NCI-H82 (cell line): Measurements from ENCODE around the gene TATDN3.
"Not testable (repeated sequence)": the region's sequence is repeated elsewhere in the genome, so short reads cannot be mapped to it uniquely, and the experiment has no call there.

Source experiments
- DNase-seq: peaks from one replicate; lab custom pipeline; 2025; lab: John Stamatoyannopoulos, UW

TATDN3 gene

GRCh38 chr1:212791676-212792395 is at the start of gene TATDN3, which contains the start of gene NSL1:
TSS of gene TATDN3 (plus strand) at chr1:212791894. CDS start at chr1:212791922, 28 bp downstream.
TSS of gene NSL1 (minus strand) at chr1:212791777. CDS start at chr1:212791763, 14 bp downstream.
- DNase-seq = peak; percentile 97

- DNase-seq = no peak
Measured at GRCh38 chr1:212743901-212744475, 47.7 kb upstream of the TATDN3 start.

- no peak for DNase-seq
Measured at GRCh38 chr1:212745303-212745702, 46.4 kb upstream of the TATDN3 start.

GRCh38 chr1:212746546-212746945 is 45.1 kb upstream of the TATDN3 start:
- DNase-seq = no peak

GRCh38 chr1:212749821-212750535 is 41.7 kb upstream of the TATDN3 start:
- DNase-seq = peak; percentile 90

GRCh38 chr1:212752252-212752933 is 39.3 kb upstream of the TATDN3 start:
- no peak for DNase-seq

GRCh38 chr1:212752934-212753497 is 38.7 kb upstream of the TATDN3 start:
- DNase-seq = no peak

- DNase-seq = no peak
Measured at GRCh38 chr1:212753749-212754148, 37.9 kb upstream of the TATDN3 start.

GRCh38 chr1:212754193-212754592 is 37.5 kb upstream of the TATDN3 start:
- DNase-seq = no peak

- DNase-seq = peak; percentile 33
Measured at GRCh38 chr1:212754680-212755079, 37.0 kb upstream of the TATDN3 start.

GRCh38 chr1:212759683-212760082 is 32.0 kb upstream of the TATDN3 start:
- DNase-seq = no peak

GRCh38 chr1:212760126-212760823 is 31.4 kb upstream of the TATDN3 start:
- DNase-seq = peak; percentile 56

- DNase-seq = no peak
Measured at GRCh38 chr1:212762234-212762633, 29.5 kb upstream of the TATDN3 start.

- no peak for DNase-seq
Measured at GRCh38 chr1:212762839-212763238, 28.9 kb upstream of the TATDN3 start.

GRCh38 chr1:212764718-212765281 is 26.9 kb upstream of the TATDN3 start:
- not testable (repeated sequence) for DNase-seq

GRCh38 chr1:212766825-212767224 is 24.9 kb upstream of the TATDN3 start:
- not testable (repeated sequence) for DNase-seq

GRCh38 chr1:212769459-212770167 is 22.1 kb upstream of the TATDN3 start:
- DNase-seq = no peak

GRCh38 chr1:212771341-212771740 is 20.4 kb upstream of the TATDN3 start:
- DNase-seq = no peak

- no peak for DNase-seq
Measured at GRCh38 chr1:212773011-212773410, 18.7 kb upstream of the TATDN3 start.

- DNase-seq = no peak
Measured at GRCh38 chr1:212774584-212774983, 17.1 kb upstream of the TATDN3 start.
